IMR-90 (cell line): ENCODE results near the gene TTF1.

Experiments
- CHD1 ChIP-seq: IDR thresholded peaks from 2 replicates; pipeline ENCODE4 v1.6.1; 2012; ENCODE audit warnings: low read depth, low read length, improper control_type of control experiment
- CTCF ChIP-seq: conservative IDR thresholded peaks from 2 replicates; pipeline ENCODE4 v1.5.1; 2012; ENCODE audit warnings: mild to moderate bottlenecking, low read depth, low read length, improper control_type of control experiment
- MAFK ChIP-seq: IDR thresholded peaks from 2 replicates; pipeline ENCODE4 v1.6.1; 2012; ENCODE audit warnings: low read depth, low read length, improper control_type of control experiment
- NFE2L2 ChIP-seq: fragments of 150-350 bp; IDR thresholded peaks from 2 replicates; pipeline ENCODE4 v1.6.1; 2016; ENCODE audit warnings: low read depth, mild to moderate bottlenecking, low read length
- POLR2A ChIP-seq: IDR thresholded peaks from 2 replicates; pipeline ENCODE4 v1.6.1; 2012; ENCODE audit warnings: mild to moderate bottlenecking, low read depth, low read length
- RFX5 ChIP-seq: IDR thresholded peaks from 2 replicates; pipeline ENCODE4 v1.8.0; 2012; ENCODE audit warnings: low read depth, mild to moderate bottlenecking, low read length, moderate library complexity
- USF2 ChIP-seq: fragments of 150-350 bp; IDR thresholded peaks from 2 replicates; pipeline ENCODE4 v1.6.1; 2017; ENCODE audit warnings: mild to moderate bottlenecking, antibody characterized with exemption, low read length, low read depth

- TF ChIP-seq RFX5, result no peak
- TF ChIP-seq CTCF, result no peak
- no peak for TF ChIP-seq CHD1
- no peak for TF ChIP-seq POLR2A
- no peak for TF ChIP-seq USF2
- no peak for TF ChIP-seq NFE2L2
- TF ChIP-seq MAFK, result no peak
These were observed 55.8 kb downstream of the TTF1 start for GRCh38 chr9:132350861-132351315.
